ENCODE data around the gene PIGP. TPM values are rescaled to one million over a fixed set of nuclear protein-coding genes. Genes with fewer than 3 reads are reported as not detected.
"Not testable (repeated sequence)": the region's sequence is repeated elsewhere in the genome, so short reads cannot be mapped to it uniquely, and the experiment has no call there.

Gene PIGP
- 20.6 TPM for polyA plus RNA-seq (2012; ENCODE audit: low read depth, missing spikeins)

- TF ChIP-seq SPI1 (IDR thresholded peaks at IDR 0.05; ENCODE audit: low read depth, low read length) (0 out of 2 replicates have a peak, but pooled peaks have one; percentile 4), TAF1 (IDR thresholded peaks at IDR 0.05; ENCODE audit: low read depth, low read length) (no peak), POU2F2 (IDR thresholded peaks at IDR 0.05; ENCODE audit: low read depth, low read length) (no peak), PAX5 (IDR thresholded peaks at IDR 0.05; ENCODE audit: insufficient read depth, low read length, severe bottlenecking) (no peak), POLR2AphosphoS5 (IDR thresholded peaks at IDR 0.05; ENCODE audit: low read depth, low read length) (peak; percentile 67), POLR2A (IDR thresholded peaks at IDR 0.05; ENCODE audit: low read depth, low read length) (peak; percentile 69)
- peak; percentile 84 for DNase-seq (ENCODE audit: insufficient read length, low spot score)
- FAIRE-seq, result peak; percentile 98
Measured at GRCh38 chr21:37072988-37073416, at the start of gene PIGP, which contains the start of gene TTC3. PIGP (minus strand) TSS chr21:37073071; CDS start chr21:37072515, 556 bp downstream. TTC3 (plus strand) TSS chr21:37073254; CDS start chr21:37087258, 14,004 bp downstream.

DNA sequence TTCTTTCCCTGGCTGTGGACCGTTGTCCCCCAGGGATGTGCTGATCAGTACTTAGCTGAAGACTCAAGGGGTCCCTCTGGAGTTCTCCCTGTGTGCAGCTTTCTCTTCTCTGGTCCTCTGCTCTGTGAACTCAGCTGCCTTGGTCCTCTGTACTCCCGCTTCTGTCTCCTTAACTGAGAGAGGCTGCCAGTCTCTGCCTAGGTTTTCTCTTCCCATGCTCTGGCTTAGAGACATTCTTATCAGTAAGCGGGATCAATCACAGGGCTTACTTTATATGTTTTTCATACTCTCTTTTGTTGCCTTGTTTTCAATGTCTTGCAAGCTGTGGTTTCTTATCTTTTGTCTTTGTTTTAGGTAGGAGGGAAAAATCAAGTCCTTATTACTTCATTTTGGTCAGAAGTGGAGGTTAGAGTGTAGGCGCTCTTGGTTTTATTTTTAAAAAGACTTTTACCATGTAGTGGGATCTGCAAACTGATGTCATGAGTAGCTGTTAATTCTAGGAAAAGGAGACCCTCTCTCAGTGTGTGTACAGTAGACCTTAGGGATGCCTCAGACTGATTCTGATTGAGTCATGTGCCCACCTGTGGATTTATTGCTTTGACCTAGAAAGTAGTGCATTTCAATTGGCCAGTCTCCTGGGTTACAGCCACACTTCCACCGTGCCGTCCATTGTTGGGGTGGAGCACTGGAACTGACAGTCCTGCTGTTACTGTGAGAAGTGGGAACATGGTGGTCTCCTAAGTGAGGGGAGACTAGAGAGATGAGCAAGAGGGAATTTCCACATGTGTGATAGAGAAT is 46.7 kb upstream of the PIGP start:
- TF ChIP-seq TAF1 (IDR thresholded peaks at IDR 0.05; ENCODE audit: low read depth, low read length) (no peak), POU2F2 (IDR thresholded peaks at IDR 0.05; ENCODE audit: low read depth, low read length) (no peak), SPI1 (IDR thresholded peaks at IDR 0.05; ENCODE audit: low read depth, low read length) (no peak), POLR2AphosphoS5 (IDR thresholded peaks at IDR 0.05; ENCODE audit: low read depth, low read length) (no peak), POLR2A (IDR thresholded peaks at IDR 0.05; ENCODE audit: low read depth, low read length) (no peak), PAX5 (IDR thresholded peaks at IDR 0.05; ENCODE audit: insufficient read depth, low read length, severe bottlenecking) (no peak)
- FAIRE-seq, result no peak
- no peak for DNase-seq (ENCODE audit: insufficient read length, low spot score)

- FAIRE-seq, result no peak
- TF ChIP-seq SPI1 (IDR thresholded peaks at IDR 0.05; ENCODE audit: low read depth, low read length) (no peak), POLR2A (IDR thresholded peaks at IDR 0.05; ENCODE audit: low read depth, low read length) (no peak), POLR2AphosphoS5 (IDR thresholded peaks at IDR 0.05; ENCODE audit: low read depth, low read length) (no peak), PAX5 (IDR thresholded peaks at IDR 0.05; ENCODE audit: insufficient read depth, low read length, severe bottlenecking) (no peak), TAF1 (IDR thresholded peaks at IDR 0.05; ENCODE audit: low read depth, low read length) (no peak), POU2F2 (IDR thresholded peaks at IDR 0.05; ENCODE audit: low read depth, low read length) (no peak)
- no peak for DNase-seq (ENCODE audit: insufficient read length, low spot score)
Measured at GRCh38 chr21:37118187-37118826, 45.4 kb upstream of the PIGP start.

- TF ChIP-seq POU2F2 (IDR thresholded peaks at IDR 0.05; ENCODE audit: low read depth, low read length), result no peak
- no peak for TF ChIP-seq TAF1 (IDR thresholded peaks at IDR 0.05; ENCODE audit: low read depth, low read length)
- TF ChIP-seq SPI1 (IDR thresholded peaks at IDR 0.05; ENCODE audit: low read depth, low read length), result no peak
- TF ChIP-seq PAX5 (IDR thresholded peaks at IDR 0.05; ENCODE audit: insufficient read depth, low read length, severe bottlenecking), result no peak
- DNase-seq (ENCODE audit: insufficient read length, low spot score), result no peak
- FAIRE-seq, result no peak
Measured at GRCh38 chr21:37117204-37117603, 44.3 kb upstream of the PIGP start.

DNA sequence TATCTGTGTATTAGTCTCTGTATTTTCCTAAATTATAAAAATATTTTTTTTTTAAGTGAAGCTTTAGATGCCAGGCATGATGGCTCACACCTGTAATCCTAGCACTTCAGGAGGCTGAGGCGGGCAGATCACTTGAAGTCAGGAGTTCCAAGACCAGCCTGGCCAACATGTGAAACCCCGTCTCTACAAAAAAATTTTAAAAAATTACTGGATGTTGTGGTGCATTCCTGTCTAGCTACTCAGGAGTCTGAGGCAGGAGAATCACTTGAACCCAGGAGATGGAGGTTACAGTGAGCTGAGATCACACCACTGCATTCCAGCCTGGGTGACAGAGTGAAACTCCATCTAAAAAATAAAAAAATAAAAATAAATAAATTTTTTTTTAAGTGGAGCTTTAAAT is 43.6 kb upstream of the PIGP start:
- not testable (repeated sequence) for FAIRE-seq; DNase-seq (ENCODE audit: insufficient read length, low spot score)

GRCh38 chr21:37114301-37114700 is 41.4 kb upstream of the PIGP start:
- not testable (repeated sequence) for FAIRE-seq

DNA sequence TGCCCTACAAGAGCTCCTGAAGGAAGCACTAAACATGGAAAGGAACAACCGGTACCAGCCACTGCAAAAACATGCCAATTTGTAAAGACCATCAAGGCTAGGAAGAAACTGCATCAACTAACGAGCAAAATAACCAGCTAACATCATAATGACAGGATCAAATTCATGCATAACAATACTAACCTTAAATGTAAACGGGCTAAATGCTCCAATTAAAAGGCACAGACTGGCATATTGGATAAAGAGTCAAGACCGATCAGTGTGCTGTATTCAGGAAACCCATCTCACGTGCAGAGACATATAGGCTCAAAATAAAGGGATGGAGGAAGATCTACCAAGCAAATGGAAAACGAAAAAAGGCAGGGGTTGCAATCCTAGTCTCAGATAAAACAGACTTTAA is 38.2 kb upstream of the PIGP start:
- not testable (repeated sequence) for DNase-seq (ENCODE audit: insufficient read length, low spot score); FAIRE-seq

More at GRCh38 chr21:37114301-37114700, 41.4 kb upstream of the PIGP start:
- DNase-seq (ENCODE audit: insufficient read length, low spot score), result not testable (repeated sequence)

DNA sequence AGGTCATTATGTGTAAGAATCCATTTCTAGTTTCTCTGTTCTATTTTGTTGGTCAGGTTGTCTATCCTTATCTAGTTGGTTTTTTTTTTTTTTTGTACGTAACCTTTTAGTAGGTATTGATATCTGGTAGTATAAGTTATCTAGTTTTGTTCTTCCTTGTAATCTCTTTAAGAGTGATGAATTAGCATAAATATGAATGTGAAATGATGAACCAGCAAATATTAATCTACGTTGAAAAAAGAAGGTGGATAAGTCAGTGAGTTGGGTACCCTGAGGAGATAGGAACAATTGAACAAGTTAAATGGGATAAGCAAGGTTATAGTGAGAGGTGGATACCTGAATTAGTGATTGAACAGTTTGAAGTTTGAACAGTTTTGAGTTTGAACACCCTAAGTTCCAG is 34.1 kb upstream of the PIGP start:
- no peak for TF ChIP-seq POU2F2 (IDR thresholded peaks at IDR 0.05; ENCODE audit: low read depth, low read length)
- TF ChIP-seq SPI1 (IDR thresholded peaks at IDR 0.05; ENCODE audit: low read depth, low read length), result no peak
- TF ChIP-seq POLR2AphosphoS5 (IDR thresholded peaks at IDR 0.05; ENCODE audit: low read depth, low read length), result no peak
- TF ChIP-seq TAF1 (IDR thresholded peaks at IDR 0.05; ENCODE audit: low read depth, low read length), result no peak
- TF ChIP-seq POLR2A (IDR thresholded peaks at IDR 0.05; ENCODE audit: low read depth, low read length), result no peak
- TF ChIP-seq PAX5 (IDR thresholded peaks at IDR 0.05; ENCODE audit: insufficient read depth, low read length, severe bottlenecking), result no peak
- no peak for DNase-seq (ENCODE audit: insufficient read length, low spot score)
- no peak for FAIRE-seq

- FAIRE-seq; DNase-seq (ENCODE audit: insufficient read length, low spot score): not testable (repeated sequence)
Measured at GRCh38 chr21:37102746-37103145, 29.9 kb upstream of the PIGP start.

GRCh38 chr21:37101384-37101783 is 28.5 kb upstream of the PIGP start:
- no peak for TF ChIP-seq PAX5 (IDR thresholded peaks at IDR 0.05; ENCODE audit: insufficient read depth, low read length, severe bottlenecking)
- no peak for TF ChIP-seq POLR2AphosphoS5 (IDR thresholded peaks at IDR 0.05; ENCODE audit: low read depth, low read length)
- no peak for TF ChIP-seq POLR2A (IDR thresholded peaks at IDR 0.05; ENCODE audit: low read depth, low read length)
- TF ChIP-seq SPI1 (IDR thresholded peaks at IDR 0.05; ENCODE audit: low read depth, low read length), result no peak
- no peak for TF ChIP-seq TAF1 (IDR thresholded peaks at IDR 0.05; ENCODE audit: low read depth, low read length)
- no peak for TF ChIP-seq POU2F2 (IDR thresholded peaks at IDR 0.05; ENCODE audit: low read depth, low read length)
- FAIRE-seq, result no peak
- no peak for DNase-seq (ENCODE audit: insufficient read length, low spot score)
